ENCODE results near the gene BRPF3.
"Not testable (repeated sequence)": the region's sequence is repeated elsewhere in the genome, so short reads cannot be mapped to it uniquely, and the experiment has no call there.

Gene BRPF3

DNA sequence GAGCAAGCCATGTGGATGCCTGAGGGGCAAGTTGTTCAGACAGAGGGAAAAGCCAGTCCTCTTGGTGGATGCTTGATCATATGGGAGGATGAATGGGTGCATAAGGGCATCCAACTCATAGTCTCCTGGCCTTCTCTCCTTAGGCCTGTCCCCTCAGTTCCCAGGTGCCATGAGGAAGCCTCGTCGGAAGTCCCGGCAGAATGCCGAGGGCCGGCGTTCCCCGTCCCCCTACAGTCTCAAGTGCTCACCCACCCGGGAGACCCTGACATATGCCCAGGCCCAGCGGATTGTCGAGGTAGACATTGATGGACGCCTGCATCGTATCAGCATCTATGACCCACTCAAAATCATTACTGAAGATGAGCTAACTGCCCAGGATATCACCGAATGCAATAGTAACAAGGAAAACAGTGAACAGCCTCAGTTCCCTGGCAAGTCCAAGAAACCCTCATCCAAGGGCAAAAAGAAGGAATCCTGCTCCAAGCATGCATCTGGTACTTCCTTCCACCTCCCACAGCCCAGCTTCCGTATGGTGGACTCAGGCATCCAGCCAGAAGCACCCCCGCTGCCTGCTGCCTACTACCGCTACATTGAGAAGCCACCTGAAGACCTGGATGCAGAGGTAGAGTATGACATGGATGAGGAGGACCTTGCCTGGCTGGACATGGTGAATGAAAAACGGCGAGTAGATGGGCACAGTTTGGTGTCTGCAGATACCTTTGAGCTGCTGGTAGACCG is 3.8 kb downstream of the BRPF3 start:
- no peak for DNase-seq (ENCODE audit: low read depth in 3 of 3)

DNA sequence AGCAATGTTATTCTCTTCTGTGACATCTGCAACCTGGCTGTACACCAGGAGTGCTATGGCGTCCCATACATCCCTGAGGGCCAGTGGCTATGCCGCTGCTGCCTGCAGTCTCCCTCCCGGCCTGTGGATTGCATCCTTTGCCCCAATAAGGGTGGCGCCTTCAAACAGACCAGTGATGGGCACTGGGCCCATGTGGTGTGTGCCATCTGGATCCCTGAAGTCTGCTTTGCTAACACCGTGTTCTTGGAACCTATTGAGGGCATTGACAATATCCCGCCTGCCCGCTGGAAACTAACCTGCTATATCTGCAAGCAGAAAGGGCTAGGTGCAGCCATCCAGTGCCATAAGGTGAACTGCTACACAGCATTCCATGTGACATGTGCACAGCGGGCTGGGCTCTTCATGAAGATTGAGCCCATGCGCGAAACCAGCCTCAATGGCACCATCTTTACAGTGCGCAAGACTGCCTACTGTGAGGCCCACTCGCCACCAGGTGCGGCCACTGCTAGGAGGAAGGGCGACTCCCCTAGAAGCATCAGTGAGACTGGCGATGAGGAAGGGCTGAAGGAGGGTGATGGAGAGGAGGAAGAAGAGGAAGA is 4.6 kb downstream of the BRPF3 start:
- DNase-seq (ENCODE audit: low read depth in 3 of 3), result no peak

DNA sequence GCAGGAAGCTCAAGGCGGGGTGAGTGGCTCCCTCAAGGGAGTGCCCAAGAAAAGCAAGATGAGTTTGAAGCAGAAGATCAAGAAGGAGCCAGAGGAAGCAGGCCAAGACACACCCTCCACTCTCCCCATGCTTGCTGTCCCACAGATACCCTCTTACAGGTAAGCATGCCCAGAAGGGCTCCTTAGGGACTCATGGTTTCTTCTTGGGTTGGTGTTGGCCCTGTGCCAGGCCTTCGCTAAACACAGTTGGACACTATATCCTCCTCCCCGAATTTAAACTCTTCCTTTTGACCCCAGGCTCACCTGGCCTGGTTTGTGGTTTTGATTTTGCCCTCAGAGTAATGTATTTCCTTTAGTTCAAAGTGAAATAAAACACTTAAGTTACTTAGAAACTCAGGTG is 5.1 kb downstream of the BRPF3 start:
- no peak for DNase-seq (ENCODE audit: low read depth in 3 of 3)

DNA sequence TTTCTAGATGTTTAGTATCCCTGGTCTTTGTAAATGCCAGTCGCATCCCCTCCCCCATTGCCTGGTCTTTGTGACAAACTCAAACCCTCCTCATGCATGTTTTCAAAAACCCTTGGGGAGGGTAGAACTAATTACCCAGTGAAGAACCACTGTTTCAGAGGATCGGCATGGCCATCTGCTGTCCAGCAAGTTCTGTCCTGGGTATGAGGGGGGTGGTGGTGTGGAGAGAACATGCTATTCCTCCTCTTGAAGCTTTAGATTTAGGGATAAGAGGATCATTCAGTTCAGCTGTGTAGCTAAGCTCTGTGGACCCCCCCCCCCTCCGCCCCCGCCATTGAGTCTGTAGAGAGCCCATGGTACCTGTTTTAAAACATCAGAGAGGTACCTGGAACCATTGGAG is 5.6 kb downstream of the BRPF3 start:
- DNase-seq (ENCODE audit: low read depth in 3 of 3), result no peak

DNA sequence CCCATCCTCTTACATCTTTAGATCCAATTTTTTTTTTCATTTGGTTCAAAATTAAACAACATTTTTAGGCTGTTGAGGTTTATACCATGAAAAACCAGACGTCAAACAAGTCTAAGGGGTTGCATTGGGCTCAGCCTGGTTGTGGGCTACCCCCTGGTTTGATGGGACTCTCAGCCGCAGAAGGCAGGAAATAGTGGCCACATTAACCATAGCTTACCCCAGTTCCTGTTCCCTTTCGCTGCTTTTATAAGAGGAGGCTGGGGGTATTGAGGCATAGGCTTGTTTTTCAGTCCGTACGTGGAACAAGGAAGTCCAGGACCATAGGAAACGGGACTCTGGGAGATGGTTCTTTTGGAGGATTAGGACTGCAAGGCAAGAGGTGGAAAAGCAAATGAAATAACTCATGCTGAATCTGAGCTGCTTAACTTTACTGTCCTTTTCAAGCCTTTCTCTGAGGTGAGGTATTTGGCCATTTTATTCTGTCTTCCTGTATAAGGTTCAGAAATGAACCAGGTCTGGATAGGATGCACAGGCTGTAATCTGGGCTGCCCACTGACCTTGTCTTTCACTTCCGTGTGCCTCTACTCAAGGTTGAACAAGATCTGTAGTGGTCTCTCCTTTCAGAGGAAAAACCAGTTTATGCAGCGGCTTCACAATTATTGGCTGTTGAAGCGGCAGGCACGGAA is 7.7 kb downstream of the BRPF3 start:
- no peak for DNase-seq (ENCODE audit: low read depth in 3 of 3)

DNA sequence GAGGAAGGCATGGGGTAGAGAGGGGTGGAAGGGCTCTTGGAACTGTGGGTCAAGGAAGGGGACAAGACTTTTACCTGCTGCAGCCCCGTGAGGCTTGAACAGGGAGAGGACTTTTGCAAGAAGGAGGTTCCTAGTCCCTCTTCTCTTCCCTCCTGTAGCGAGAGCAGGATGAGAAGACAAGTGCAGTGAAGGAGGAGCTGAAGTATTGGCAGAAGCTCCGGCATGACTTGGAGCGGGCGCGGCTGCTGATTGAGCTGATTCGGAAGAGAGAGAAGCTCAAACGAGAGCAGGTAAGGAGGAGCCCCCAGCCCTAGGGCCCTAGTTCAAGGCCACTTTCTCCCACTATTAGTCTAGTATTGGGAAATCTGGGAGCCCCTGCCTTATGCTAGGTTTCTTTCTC is 10.6 kb downstream of the BRPF3 start:
- DNase-seq (ENCODE audit: low read depth in 3 of 3), result no peak

DNA sequence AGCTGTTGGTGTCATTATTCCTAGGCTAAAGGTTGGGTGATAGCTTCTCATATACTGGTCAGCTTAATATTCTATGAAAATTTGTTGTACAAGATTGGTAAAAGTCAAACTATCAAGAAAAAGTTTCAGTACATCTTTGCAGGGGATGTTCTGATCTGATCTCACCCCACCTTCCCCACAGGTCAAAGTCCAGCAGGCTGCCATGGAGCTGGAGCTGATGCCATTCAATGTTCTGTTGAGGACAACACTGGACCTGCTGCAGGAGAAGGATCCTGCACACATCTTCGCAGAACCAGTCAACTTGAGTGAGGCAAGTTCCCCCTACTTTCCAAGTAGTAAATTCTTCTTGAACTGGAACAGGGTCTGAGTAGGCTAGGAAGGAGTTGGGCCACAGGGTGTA is 13.1 kb downstream of the BRPF3 start:
- no peak for DNase-seq (ENCODE audit: low read depth in 3 of 3)

DNA sequence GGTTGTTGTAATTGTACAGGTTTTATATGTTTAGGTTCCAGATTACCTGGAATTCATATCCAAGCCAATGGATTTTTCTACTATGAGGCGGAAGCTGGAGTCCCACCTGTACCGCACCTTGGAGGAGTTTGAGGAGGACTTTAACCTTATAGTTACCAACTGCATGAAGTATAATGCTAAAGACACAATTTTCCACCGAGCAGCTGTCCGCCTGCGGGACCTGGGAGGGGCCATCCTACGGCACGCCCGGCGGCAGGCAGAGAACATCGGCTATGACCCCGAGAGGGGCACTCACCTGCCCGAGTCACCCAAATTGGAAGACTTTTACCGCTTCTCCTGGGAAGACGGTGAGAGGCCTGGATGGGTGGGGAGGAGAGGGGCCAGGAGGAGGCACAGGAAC is 13.6 kb downstream of the BRPF3 start:
- DNase-seq (ENCODE audit: low read depth in 3 of 3), result no peak

DNA sequence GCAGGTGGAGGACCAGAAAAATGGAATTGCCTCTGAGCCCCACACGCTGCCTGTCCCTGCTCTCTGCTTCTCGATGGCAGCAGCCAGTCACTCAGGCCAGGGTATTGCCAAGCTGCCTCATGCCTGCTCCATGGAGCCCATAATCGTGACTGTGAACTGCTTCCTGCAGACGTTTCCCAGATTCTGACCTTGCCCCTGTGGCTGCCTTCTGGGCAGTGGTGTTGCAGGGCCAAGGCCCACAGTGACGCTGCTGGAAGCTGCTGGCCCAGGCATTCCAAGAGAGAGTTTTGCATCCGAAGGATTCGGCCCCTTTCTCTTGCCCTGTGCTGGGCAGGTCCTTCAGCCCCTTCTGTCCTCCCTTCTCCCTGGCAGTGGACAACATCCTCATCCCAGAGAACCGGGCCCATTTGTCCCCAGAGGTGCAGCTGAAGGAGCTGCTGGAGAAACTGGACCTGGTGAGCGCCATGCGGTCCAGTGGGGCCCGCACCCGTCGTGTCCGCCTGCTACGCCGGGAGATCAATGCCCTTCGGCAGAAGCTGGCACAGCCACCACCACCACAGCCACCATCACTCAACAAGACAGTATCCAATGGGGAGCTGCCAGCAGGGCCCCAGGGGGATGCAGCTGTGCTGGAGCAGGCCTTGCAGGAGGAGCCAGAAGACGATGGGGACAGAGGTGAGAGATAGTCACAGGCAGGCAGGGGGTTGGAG is 14.5 kb downstream of the BRPF3 start:
- no peak for DNase-seq (ENCODE audit: low read depth in 3 of 3)

DNA sequence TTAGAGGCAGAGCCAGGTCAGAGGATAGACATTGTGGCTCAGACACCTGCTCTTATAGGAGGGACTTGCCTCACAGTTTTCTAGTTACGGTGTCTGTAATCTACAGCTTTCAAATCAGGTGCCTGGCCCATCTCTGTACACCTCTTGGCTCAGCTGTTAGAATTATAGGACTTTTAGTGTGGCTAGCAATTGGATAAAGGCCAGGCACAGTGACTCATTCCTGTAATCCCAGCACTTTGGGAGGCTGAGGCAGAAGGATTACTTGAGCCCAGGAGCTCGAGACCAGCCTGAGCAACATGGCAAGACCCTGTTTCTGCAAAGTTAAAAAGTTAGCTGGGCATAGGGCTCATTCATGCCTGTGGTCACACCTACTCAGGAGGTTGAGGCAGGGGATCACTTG is 20.0 kb downstream of the BRPF3 start:
- DNase-seq (ENCODE audit: low read depth in 3 of 3), result no peak

DNA sequence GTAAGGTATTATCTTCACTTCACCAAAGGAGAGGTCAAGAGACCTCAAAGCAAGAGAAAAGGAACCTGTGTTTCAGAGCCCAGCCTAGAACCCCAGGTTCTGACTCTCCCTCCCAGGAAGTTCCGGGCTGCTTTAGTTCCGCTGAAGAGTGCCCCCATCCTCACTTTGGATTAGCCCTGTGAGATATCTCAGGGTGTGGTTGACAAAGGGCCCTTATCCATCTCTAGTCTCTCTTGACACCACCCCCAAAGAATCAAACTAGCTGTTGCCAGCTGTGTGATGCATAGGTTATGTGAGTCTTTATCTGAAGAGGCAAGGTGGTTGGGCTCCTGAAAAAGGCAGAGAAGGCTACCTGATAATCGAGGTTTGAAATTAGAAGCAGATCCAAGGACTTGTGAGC is 20.6 kb downstream of the BRPF3 start:
- no peak for DNase-seq (ENCODE audit: low read depth in 3 of 3)

DNA sequence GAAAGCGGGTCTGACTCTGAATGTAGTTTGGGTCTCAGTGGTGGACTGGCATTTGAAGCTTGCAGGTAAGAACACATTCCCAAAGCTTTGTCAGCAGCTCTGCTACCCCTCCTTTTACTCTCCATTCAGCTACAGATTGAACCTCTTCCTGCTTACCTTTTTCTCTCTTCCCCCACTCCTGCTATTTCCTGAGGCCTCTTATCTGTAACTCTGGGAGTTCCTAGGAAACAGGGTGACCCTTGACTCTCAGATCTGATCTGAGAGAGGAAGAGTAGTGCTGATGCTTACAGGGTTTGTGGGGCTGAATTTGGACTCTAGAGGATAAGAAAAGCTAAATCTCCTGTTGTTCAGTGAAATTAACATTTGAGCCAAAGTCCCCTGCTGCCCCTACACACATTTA is 21.4 kb downstream of the BRPF3 start:
- no peak for DNase-seq (ENCODE audit: low read depth in 3 of 3)

DNA sequence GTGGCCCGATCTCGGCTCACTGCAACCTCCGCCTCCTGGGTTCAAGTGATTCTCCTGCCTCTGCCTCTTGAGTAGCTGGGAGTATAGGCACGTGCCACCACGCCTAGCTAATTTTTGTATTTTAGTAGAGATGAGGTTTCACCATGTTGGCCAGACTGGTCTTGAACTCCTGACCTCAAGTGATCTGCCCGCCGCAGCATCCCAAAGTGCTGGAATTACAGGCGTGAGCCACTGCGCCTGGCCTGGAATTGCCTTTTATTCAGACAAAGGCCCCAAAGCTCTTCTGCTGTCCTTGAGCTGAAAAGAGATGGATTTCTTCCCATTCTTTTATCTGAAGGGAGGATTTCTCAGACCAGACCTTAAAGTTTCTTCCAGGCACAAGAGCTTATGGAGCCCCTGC is 22.0 kb downstream of the BRPF3 start:
- DNase-seq (ENCODE audit: low read depth in 3 of 3), result not testable (repeated sequence)

DNA sequence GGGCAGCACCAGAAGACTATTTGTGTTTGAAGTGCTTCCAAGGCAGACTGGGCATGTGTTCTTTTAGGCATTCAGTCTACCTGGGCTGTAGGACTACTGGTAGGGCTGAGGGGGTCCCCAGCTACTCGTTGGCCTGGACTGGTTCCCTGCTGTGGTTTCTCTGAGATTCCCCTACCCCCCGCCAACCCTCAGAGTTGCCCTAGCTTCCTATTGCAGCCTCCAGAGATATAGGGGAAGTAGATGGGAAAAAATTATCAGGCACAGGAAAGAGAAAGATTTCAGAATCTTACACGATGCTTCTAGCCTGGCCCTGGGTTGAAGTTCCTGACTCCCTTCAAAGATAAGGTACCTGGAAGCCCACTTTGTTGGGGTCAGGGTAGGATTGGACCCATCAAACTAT is 22.5 kb downstream of the BRPF3 start:
- no peak for DNase-seq (ENCODE audit: low read depth in 3 of 3)

DNA sequence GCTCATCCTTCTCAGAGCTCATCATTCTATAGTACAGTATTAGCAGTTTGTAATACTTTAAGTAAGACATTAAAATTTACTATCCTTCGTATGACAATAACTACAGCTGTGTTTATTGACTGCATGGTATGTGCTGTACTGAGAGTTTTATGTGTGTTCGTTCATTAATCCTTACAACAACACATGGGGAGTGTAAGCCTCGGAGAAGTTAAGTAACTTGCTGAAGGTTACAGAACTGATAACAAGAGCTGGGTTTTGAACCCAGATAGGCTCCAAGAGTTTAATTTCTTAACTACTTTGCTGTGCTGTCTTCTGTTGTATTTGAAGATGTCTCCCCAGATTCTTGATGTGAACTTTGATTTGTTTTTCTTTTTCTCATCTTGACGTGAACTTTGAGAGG is 23.7 kb downstream of the BRPF3 start:
- DNase-seq (ENCODE audit: low read depth in 3 of 3), result no peak

DNA sequence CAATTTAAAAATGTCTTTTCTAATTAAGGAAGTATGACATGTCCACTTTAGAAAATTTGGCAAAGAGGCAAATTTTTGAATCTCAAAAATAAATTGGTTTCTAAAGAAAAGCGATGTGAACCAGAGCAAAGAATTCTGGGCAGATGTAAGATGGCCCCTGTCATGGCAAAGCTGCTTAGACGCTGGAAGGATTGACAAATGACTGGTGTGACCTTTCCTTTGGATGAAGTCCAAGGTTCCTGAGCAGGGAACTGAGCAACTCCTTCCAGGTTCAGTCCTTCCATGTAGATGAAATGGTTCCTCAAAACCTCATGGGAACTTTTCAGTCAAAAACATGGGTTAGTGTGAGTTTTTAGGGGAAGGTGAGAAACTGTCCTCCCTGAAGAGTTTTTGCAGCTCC is 25.1 kb downstream of the BRPF3 start:
- no peak for DNase-seq (ENCODE audit: low read depth in 3 of 3)

DNA sequence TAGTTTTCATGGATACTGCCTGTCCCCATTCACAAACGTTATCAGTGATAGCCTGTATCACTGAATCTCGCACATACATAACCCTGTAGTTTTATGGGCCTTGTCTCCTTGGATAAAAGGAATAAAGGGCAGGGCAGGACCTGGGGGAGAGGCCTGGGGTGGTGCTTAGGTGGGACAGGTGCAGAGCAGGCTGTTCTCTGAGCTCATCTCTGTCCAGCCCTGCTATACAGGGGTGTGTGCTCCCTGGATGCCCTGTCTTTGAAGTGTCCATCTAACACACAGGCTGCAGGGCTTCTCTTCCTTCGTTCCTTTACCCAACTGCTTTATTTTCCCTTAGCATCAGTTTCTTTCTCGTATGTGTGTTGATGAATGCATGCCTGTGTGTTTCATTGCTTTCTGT is 26.4 kb downstream of the BRPF3 start:
- no peak for DNase-seq (ENCODE audit: low read depth in 3 of 3)

DNA sequence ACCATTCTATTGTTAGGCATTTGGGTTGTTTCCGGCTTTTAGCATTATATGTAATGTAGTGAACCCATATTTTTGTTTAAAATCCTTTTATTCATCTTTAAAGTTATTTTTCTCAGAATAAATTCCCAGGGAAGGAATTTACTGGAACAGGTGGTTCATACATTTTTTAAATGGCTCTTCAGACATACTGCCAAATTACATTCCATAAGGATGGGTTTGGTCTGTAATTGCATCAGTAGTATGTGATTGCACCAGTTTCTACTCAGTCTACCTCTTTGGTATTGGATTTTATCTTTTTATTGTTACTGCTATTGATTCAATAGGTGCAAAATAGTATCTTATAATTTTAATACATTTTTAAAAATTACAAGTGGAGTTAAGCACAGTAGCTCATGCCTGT is 27.2 kb downstream of the BRPF3 start:
- no peak for DNase-seq (ENCODE audit: low read depth in 3 of 3)

DNA sequence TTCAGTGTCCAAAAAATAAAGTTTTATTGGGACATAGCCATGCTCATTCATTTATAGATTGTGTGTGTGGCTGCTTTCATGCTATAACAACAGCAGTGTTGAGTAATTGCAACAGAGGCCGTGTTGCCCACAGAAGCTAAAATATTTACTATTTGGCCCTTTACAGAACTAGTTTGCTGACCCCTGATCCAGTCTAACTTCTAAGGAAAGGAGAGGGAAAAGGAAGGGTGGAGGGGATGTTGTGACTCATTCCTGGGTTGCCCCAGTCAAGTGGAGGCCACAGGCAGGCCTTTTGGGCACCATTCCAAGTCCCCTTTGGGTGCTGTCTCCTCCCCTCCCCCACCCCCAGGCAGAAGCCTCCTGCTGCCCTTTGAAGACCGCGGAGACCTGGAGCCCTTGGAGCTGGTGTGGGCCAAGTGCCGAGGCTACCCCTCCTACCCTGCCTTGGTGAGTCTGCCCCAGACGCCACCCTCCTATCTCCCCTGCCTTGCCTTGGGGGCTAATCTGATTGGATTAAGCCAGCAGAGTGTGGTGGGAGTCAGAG is 28.4 kb downstream of the BRPF3 start:
- DNase-seq (ENCODE audit: low read depth in 3 of 3), result no peak

DNA sequence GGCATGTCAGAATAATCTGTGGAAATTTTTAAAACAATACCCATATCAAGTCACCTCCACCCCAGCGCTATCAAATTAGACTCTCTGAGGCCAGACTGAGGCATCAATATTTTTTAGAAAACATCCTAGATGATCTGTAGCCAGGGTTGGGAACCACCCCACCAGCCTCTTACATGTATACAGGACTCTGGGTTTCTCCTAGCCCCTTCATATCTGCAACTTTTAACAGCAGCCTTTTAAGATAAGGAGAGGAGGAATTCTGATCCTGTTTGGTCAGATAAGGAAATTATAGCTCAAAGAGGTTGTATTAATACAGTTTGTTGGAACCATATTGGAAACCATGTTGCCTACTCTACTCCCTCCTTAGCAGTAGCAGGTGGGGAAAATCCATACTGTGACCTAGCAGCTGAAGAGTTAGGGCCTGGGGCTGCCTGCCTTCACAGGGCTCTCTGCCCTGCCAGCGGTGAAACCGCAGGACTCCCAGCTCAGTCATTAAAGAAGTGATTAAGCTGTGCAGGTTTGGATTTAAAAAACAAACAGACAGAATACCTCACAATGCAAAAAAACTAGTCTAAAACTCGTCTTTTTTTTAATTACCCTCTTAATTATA is 30.0 kb downstream of the BRPF3 start:
- DNase-seq (ENCODE audit: low read depth in 3 of 3), result no peak

DNA sequence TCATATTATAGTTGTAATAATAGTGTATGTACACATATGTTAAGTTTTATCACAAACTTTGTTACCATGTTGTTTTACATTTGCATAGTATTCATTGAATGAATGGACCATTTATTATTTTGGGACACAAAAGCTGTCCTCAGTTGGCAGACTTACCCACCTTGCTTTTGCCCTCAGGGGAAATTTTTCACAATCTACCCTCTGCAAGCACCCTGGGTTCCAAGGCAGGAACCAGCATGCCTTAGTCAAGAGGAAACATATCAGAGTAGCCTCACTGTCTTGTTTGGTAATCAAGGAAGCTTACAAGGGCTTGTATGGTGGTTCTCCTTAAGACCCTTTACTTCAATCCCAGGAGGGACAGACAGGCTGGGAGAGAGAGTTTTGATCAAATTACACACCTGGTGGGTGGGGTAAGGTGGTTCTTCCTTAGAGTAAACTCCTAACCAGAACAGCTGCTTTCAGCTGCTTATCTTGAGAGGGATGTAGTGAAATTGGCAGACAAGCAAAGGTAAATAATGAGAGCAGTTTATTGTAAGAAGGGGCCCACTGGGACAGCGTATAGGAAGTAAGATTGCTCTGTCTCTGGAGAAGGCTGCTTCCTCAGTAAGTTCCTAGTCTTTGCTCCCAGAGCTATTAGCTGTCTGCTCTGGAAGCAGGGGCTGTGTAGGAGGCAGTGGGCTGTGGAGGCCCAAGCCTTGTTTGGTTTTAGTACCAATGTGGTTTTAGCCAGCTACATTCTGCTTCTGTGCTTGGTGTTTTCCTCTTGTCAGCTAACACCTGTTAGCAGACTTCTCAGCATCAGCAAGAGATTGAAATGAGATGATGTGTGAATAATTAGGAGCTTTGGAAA is 31.1 kb downstream of the BRPF3 start:
- DNase-seq (ENCODE audit: low read depth in 3 of 3), result no peak

All from stimulated activated CD4-positive, alpha-beta T cell treated with anti-CD3 and anti-CD28 coated beads, TNF-alpha, amount 100 ng/mL, for 48 hours (primary cell).